ENCODE results near the gene SYT15B.
"Not testable (repeated sequence)": the region's sequence is repeated elsewhere in the genome, so short reads cannot be mapped to it uniquely, and the experiment has no call there.

The SYT15B gene

DNA sequence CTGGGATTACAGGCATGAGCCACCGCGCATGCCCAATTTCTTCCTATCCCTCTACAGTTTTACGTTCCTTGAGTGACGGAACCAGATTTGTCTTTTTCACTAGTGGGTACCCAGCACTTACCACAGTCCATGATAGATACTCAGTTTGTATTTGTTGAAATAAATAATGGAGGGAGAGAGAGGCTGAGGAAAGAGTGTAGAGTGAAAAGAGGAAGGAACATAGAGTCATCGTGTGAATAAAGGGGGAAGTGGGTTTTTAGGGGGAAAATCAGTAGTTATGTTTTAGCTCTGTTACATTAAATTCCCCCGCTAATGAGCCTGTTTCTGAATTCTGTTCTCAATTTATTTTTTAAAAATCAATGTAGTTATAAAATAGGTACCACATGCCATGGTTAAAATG, 37.7 kb downstream of the SYT15B start:
- DNase-seq (ENCODE audit: low read depth in 2 of 2), result not testable (repeated sequence)

DNA sequence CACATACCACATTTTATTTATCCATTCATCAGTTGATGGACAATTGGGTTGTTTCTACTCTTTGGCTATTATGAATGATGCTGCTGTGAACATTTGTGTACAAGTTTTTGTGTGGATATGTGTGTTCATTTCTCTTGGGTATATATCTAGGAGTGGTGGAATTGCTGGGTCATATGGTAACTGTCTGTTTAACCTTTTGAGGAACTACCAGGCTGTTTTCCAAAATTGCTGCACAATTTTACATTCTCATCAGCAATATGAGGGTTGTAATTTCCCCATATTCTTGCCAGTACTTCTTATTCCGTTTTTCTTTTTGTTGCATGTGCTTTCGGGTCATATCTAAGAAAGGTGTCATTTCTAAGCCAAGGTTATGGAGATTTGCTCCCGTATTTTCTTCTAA, 38.3 kb downstream of the SYT15B start:
- DNase-seq (ENCODE audit: low read depth in 2 of 2), result not testable (repeated sequence)

DNA sequence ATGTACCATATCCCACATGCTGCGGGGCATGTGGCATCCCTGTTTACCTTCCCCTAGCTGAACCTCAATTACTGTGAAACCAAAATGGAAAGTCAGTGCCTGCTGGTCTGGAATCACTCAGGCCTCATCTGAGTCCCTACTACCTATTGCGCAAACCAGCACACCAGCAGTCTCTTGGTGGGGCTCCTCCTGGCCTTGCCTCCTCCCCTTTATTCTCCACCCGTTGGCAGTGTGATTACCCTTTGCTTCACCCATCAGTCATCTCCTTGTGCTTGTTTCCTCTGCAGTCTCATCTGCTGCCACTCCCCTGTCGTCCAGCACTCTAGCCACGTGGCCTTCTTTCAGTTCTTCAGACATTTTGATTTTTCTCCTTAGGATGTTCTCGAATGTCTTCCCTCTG, 39.3 kb downstream of the SYT15B start:
- DNase-seq (ENCODE audit: low read depth in 2 of 2), result not testable (repeated sequence)

DNA sequence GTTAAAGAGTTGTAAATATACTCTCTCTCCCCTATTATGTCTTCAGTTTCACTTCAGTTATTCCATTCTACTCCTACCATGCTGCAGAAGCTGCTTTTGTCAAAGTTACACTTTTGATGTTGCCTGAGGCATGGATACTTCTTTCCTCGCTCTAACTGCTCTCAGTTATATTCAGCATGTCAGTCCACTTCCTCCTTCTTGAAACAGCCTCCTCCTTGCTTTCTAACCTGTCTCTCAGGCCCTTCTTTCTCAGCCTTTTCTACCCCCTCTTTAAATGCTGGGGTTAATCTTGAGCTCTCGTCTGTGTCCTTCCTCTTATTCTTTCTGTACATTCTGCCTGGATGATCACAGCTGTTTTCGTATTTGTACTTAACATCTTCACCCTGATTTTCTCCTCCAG, 40.0 kb downstream of the SYT15B start:
- not testable (repeated sequence) for DNase-seq (ENCODE audit: low read depth in 2 of 2)

DNA sequence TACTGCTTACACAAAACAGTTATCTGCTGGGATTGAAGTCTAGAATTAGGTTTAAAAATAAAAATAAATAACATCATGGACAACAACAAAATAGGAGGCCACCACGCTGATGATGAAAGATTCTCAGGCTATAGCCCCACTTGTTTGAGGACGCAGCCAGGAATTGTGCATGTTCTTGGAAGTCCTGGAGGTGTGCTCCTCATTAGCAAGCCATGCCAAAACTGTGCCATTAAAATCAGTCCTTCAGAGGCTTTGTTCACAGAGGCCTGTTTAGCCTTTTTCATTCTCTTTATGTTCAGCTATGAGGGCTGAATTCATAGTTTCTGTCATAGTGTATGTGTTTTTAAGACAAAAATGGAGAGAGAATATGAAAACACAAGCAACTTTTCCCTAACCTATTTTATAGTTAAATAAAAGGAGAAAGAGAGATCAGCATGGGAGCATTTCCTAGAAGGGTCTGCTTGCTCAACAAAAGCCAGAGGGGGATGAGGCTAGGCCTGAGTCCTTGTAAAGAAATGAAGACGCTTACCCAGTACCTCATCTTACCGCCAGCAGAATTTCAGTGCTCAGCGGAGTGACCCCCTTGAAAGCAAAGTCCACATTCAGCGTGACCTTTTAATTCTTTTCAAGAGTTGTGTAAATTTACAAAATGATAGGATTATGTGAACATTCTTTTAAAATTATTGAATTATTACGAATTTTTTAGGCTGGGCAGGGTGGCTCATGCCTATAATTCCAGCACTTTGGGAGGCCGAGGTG, 46.2 kb downstream of the SYT15B start:
- not testable (repeated sequence) for DNase-seq (ENCODE audit: low read depth in 2 of 2)

Data from stimulated activated CD4-positive, alpha-beta T cell treated with anti-CD3 and anti-CD28 coated beads, Interleukin-1b, Interleukin-23, amount 100 ng/mL, for 1 hour (primary cell).